GM18870 (cell line): ENCODE measurements around the gene TEX44.
"Not testable (repeated sequence)": the region's sequence is repeated elsewhere in the genome, so short reads cannot be mapped to it uniquely, and the experiment has no call there.

Experiments used
- ATAC-seq: cut with Tn5 transposase; IDR thresholded peaks from one replicate; pipeline ENCODE4 v1.9.1; 2021; ENCODE audit warnings: moderate library complexity; ENCODE audit not compliant: unreplicated experiment

The TEX44 gene

DNA sequence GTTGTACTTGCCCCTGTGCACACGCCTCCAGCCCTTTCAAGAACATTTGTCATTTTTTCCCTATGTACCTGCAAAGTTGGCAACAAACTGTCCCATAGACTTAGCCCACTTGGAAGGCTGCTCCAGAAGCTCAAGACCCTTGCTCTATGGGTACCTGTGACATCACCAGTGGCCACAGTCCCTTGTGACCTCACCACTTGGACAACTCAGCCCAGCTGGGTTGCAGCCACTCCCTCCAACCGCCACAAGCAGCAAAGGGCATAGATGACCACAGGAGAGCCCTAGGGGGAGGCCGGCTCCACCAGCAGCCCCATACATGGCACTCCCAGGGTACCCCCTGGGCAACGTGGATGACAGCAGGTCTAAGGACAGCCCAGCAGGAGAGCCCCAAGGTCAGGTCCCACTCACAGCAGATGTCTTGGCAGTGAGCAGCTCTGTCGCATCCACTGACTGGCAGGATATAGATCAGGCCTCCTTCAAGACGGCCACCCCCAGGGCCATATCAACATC is at the start of gene TEX44:
Gene TEX44 (plus strand): TSS at position 229 of the 510 bp plus-strand sequence. CDS start 88 bp downstream, at position 317.
- no peak for ATAC-seq

DNA sequence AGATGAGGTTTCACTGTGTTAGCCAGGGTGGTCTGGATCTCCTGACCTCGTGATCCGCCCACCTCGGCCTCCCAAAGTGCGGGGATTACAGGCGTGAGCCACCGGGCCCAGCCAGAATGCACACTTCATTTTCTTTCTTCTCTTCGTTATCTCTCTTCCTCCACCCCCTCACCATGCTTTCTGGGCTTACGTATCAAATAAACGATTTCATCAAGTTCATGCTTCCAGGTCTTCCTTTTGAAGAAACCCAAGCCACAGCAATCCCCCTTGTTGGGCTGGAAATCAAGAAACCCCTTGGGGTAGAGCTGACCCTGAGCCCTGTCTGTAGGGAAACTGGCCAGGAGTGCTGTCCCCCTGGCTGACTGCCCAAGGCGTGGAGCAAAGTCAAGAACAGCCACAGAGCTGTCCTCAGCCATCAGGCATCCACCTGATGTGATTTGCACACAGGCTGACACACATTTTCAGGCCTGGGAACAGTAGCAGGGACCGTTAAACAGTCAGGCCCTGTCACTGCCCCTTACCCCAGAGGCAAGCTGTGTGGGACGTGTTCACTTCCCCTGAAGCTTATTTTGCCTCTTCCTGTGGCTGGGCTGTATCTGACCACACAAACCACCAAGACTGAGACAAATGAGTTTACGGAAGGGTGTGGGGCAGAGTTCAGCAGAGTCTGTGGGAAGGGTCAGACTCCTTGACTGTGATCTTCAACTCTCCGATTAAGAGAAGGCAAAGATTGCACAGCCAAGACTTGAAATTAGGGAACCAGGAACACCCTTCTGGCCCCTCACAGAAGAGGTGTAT is 47.4 kb upstream of the TEX44 start:
- peak; percentile 96 for ATAC-seq

DNA sequence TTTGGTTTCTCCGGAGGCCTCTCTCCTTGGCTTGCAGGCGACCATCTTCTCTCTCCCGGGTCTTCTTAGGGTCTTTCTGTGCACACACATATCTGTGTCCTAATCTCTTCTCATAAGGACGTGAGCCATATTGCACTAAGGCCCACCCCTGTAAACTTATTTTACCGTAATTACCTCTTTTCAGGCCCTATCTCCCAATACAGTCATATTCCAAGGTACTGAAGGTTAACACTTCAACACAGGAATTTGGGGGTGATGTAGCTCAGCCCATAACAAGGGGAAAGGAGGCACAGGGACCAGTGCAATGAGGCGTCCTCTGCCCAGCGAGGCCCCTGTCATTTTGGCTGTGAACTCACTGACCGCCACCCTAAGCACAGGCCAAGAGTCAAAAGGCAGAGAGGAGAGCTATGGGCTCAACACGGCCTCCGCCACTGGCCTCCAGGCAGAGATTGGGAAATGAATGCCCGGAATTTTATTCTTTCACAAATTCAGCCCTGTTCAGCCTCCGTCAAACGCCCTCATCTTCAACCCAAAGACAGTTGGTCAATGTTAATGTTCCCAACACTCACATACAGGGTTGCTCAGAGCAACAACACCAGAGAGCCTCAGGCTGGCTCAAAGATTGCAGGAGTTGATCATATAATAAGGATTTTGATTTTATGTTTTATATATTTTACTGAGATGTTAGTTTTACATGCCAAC is 46.5 kb upstream of the TEX44 start:
- no peak for ATAC-seq

DNA sequence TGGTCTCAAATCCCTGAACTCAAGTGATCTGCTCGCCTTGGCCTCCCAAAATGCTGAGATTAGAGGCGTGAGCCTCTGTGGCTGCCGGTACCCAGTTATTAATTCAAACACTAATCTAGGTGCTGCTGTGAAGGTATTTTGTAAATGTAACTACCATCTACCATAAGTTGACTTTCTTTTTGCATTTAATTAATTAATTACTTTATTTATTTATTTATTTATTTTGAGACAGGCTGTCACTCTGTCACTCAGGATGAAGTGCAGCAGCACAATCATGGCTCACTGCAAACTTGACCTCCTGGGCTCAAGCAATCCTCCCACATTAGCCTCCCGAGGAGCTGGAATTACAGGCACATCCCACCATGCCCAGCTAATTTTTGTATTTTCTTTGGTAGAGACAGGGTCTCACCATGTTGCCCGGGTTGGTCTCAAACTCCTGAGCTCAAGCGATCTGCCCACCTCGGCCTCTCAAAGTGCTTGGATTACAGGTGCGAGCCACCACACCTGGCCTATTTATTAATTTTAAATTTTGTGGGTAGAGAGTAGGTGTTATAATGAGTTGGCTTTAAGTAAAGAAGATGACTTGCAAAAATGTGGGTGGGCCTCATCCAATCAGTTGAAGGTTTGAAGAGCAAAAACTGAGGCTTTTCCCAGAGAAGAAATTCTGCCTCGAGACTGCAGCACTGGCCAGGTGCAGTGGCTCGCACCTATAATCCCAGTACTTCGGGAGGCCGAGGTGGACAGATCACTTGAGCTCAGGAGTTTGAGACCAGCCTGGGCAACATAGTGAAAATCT is 45.2 kb upstream of the TEX44 start:
- no peak for ATAC-seq

DNA sequence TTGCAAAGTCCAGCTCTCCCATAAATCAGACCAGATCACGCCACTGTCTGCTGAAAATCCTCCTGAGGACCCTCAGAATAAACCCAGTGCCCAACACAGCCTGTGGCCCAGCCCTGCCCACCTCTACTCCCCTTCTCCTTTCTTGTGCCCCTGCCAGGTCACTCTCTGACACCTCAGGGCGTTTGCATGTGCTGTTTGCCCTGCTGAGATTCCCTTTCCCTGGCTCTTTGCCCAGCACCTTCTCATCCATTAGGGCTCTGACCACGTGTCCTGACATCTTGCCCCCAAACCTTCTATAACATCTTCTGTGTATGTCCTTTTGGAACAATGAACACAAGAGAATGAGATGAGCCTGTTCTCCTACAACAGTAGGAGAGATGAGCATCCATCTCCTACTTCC is 43.9 kb upstream of the TEX44 start:
- no peak for ATAC-seq

DNA sequence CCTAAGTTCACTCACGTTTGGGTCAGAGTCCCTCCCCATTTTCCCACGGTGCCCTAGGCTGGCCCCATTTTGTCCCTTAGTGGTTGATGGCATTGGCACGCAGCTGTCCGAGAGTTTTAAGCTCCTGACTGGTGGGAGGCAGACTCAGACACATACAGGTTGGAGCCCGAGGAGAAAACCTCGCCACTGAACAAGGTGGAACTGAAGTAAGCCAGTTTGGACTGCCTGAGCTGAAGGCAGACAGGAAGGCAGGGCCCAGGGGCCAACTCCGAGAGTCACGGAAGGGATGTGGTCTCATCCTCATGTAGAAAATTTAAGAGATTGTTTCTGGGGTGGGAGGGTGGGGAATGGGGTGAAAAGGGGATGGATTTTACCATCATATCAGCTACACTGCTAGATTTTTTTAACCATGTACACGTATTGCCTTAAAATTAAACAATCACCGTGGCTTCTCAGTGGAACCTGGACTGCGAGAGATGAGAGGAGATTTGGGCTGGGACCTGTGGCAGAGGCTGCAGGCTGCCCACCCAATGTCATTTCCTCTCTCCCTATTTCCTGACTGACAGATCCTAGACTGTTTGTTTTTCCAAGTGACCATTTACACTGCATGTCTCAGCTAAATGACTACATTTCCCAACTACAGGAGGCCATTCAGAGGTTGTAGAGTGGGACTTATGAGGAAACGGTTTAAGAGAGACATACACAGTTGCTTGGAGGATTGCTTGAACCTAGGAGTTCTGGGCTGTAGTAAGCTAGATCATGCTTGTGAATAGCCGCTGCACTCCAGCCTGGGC is 43.0 kb upstream of the TEX44 start:
- no peak for ATAC-seq

DNA sequence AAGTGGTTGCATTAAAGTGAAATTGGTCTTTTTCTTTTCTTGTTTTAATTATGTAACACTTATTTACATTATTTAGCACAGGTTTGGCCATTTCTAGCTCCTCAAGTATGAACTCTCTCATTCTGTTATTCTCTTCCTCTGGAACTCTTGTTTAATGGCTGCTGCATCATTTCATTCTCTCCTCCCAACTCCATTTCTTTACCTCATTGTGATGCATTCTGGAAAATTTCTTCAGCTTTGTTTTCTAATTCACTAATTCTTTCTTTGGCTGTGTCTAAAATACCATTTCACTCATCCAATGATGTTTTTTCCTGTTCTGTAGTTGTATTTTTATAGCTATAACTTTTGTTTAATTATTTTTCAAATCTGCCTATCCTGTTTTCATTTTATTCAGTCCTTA is 39.9 kb upstream of the TEX44 start:
- ATAC-seq: no peak

DNA sequence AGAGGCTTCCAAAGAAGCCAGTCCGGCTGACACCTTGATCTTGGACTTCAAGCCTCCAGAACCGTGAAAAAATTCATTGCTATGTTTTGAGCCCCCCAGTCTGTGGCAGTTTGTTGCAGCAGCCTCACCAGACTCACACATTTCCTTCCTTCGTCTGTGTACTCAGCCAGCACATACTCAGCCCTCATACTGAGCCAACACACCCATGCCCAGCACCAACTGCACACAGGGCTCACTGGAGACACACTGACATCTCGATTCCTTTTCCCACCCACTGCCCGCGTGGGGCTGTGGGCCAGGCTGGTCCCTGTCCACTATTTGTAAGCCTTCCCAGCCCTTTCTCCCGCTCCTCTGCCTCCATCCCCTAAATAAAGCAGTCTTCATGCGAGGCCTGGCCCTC is 38.3 kb upstream of the TEX44 start:
- no peak for ATAC-seq

DNA sequence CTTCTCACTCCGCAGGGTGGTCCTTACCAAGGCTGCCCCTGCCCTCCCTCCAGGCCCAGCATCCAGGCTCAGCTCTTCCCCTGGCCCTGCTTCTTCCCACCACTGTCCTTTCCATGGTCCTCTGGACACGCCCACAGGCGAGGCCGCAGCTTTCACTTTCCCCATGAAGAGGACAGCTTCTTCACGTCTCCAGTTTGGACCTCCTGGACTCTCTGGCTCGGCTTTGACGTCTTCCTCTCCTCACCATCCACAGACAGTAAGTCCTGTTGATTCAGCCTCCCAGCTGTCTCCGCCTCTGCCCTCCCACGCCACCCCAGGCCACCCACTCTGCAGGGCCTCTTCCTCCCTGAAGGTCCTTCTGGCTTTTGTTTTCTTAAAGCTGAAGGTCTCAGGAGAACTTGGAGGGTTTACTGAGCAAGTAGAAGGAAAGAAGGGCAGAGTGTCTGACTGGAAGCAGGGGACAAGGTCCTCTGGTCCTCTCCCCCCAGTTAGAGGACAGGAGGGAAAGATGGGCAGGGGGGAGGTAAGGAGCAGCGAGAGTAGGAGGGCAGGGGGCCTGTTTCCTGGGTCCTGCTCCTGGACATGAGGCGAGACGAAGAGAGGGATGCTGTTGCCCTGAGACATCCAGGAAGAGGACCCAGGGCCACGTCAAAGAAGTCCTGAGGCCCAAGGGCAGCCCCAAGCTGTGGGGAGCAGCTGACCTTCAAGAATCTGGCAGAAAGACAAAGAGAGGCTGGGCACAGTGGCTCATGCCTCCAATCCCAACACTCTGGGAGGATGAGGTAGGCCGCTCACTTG is 37.7 kb upstream of the TEX44 start:
- no peak for ATAC-seq

DNA sequence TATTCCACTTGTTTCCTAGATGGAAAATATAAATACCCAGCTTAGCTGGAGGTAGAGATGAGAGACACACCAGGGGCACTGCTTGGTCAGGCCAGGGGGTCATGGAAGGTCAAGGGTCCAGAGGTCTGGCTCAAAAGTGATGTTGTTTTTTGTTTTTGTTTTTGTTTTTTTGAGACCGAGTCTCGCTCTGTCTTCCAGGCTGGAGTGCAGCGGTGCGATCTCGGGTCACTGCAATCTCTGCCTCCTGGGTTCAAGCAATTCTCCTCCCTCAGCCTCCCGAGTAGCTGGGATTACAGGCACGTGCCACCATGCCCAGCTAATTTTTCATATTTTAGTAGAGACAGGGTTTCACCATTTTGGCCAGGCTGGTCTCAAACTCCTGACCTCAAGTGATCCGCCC is 36.2 kb upstream of the TEX44 start:
- ATAC-seq: not testable (repeated sequence)

DNA sequence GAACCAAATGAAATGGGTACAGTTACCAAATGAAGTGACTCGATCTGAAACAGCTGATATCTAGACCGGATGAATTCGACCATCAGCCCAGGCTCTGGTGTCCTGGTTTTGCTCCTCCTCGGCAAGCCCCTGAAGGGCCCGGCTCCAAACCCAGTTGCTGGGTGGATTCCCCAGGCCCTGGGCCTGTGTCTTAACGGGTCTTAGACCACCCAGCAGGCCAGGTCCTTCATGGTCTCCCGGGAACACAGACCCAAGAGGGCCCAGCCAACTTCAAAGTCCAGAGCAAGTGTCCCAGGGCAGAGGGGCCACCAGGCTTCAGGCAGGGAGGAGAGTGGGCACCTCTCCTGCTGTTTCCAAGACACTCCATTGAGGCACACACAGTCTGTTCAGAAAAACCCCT is 35.7 kb upstream of the TEX44 start:
- ATAC-seq: no peak

DNA sequence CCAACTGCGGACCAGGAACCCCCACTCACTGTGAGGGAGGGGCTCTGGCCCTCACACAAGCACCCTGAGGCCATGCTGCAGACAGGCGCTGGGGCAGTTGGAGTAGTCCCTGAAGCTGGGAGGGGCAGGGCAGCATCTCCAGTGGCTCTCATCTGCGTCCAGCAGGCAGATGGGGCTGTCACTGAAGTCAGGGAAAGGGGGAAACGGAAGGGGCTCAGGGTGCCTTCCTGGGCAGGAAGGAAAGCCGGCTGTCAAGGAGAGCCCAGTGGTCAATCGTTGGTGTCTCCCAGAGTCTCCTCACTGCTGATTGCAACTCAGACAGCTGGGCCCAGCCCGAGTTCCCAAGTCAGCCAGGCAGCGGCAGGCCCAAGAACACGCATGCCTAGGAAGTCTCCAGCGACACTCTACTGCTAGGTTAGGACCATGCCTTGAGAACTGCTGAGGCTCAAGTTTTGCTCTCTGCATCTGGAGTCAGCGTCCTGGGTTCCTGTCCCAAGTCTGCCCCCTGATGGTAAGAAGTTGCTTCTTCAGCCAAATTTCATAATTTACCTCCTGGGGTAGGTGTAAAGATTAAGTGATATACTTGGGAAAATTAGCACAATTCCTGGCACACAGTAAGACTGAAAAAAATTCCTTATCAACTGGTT is 35.0 kb upstream of the TEX44 start:
- no peak for ATAC-seq

DNA sequence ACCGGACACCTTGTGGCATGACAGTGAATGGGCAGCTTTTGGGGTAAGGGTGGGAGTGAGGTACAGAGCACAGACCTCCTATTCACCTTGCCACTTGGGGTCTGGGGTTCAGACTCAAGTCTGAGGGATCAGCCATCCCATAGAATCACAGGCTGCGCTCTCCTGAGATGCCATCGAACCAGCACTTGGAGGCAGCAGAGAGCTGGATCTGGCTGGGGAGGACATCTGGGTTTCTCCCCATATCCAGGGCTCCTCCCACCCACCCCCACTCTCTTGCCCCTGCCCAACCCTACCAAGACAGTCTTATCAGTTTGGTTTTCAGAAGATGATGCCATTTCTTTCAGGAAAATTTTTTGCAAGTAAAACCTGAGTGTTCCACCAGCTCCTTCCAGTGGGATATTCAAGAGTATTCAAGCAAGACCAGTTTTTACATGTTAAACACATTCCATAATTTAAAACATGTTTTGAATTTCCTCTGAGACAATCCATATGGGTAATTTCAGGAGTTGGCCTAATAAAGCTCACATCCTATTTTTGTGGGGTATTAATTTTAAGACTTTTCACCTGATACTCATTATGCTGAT is 29.2 kb upstream of the TEX44 start:
- ATAC-seq: no peak

DNA sequence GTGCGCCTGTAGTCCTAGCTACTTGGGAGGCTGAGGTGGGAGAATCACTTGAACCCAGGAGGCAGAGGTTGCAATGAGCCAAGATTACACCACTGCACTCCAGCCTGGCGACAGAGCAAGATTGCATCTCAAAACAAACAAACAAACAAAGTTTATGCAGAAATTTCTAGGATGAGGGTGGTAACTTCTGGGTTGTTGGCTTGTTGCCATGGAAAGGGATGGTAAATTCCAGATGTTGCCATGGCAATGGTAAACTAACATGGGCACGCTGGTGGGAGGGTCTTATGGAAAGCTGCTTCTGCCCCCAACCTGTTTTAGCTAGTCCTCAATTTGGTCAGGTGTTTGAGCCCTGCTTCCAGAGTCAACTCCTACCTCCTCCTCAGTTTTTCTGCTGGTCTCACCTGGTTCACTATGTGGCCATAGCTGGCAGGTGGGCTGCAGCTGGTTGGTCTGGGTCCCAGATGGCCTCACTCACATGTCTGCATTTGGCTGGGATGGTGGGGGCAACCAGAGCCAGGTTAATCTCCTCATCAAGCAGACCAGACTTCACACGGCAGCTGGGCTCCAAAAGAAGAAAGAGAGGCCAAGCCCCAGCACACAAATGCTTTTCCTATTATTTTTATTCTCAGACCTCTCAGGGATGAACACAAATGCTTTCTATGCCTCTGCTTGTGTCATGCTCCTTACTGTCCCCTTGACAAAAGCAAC is 26.6 kb upstream of the TEX44 start:
- no peak for ATAC-seq

DNA sequence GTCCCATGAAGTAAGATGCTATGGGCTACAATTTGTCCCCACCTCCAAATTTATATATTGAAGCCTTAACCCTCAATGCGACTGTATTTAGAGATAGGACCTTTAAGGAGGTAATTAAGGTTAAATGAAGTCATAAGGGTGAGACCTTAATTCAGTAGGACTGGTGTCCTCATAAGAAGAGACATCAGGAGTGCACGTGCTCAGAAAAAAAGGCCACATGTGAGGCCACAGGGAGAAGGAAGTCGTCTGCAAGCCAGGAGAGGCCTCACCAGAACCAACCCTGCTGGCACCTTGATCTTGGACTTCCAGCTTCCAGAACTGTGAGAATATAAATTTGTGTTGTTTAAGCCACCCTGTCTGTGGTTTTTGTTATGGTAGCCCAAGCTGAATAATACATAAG is 25.5 kb upstream of the TEX44 start:
- no peak for ATAC-seq

DNA sequence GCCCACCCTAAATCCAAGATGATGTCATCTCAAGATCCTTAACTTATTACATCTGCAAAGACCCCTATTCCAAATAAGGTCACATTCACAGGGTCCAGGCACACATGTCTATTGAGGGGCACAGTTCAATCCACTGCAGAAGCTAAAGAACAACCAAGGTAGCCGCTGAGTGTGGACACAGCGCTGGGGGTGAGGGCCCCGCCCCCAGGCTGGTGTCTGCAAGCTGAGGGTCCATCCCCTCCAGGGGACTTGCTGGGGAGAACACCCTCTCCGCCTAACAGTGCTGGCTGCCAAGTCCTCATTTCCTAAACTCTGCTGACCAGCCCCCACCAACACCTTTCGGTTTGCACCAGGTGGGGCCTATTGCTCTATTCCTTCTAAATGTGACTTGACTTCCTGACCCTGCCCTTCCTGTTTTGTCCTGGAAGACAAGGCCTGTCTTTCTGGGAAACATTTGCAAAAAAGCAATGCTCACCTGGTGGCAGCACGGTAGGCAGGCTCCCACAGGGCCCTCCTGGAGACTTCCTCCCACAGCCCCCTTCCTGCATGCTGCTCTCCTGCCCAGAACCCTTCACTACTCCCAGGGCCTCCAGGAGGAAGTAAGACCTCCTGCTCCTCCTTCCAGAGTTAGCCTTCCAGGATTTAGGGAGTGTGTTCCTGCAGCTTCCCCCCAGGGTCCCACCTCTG is 24.4 kb upstream of the TEX44 start:
- no peak for ATAC-seq

DNA sequence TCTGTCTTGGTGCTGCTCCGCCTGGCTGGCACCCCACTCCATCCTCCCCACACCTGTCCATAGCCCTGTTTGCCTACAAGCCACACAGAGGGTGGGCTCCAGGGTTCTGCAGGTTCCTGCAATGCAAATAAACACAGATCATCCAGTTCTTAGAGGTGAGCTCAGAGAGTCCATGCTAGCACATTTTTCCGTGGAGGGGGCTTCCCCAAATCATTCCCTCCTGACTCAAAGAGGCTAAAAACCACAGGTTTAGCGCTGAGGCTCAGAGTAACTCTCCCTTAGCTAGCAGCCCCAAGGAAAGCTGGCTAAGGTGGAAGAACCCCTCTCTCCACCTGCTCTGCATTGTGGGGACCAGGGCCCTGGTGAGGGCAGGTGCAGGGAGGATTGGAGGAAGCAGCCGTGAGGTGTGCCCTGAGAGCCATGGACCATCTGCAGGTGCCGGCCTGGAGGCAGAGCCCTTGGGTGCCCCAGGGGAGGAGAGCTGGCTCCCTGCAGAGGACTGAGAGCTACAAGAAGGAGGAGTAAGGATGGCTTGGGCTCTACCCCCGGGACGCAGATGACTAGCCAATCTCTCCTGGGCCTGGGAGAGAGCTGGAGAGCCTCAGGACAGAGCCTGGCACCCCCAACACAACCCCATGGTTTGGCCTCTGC is 23.8 kb upstream of the TEX44 start:
- no peak for ATAC-seq
